SK-N-SH (cell line): ENCODE data around the gene CCDC187. TPM values are rescaled to one million over a fixed set of nuclear protein-coding genes. Genes with fewer than 3 reads are reported as not detected.

ENCODE experiments used
- CTCF ChIA-PET: fragments of 300-600, 350-600 bp; formaldehyde crosslinking; extraction: SDS; loops from one replicate; lab custom pipeline; 2021; lab: Yijun Ruan, JAX
- POLR2A ChIA-PET: fragments of 350-600 bp; sonication (Branson Sonifier 250); formaldehyde crosslinking; extraction: SDS; loops from one replicate; lab custom pipeline; 2020; ENCODE audit warnings: antibody characterized with exemption, inconsistent platforms; lab: Yijun Ruan, JAX
- DNase-seq: peaks from one replicate; pipeline ENCODE4 v3.0.0; 2012
- H2AFZ ChIP-seq: fragments of 200-600 bp; sonication (generic); 2 replicates; pipeline ENCODE4 v1.8.1; 2016; ENCODE audit warnings: antibody characterized with exemption, mild to moderate bottlenecking, low read depth
- H3F3A ChIP-seq: fragments of 200-600 bp; sonication (generic); replicated peaks from 2 replicates; pipeline ENCODE3; 2016; ENCODE audit warnings: antibody characterized with exemption, mild to moderate bottlenecking; ENCODE audit not compliant: insufficient read depth
- H3K27ac ChIP-seq, 2 experiments: fragments of 200-500 bp in 1 of 2; fragments of 200-600 bp in 1 of 2; sonication (Bioruptor generic) in 1 of 2; sonication (generic), shearing (Covaris generic) in 1 of 2; 2 replicates each; pipeline versions ENCODE4 v1.5.1 to v1.6.1; 2014 to 2016; ENCODE audit warnings: low read depth in 2 of 2, inconsistent platforms in 1 of 2, low read length in 1 of 2, mild to moderate bottlenecking in 1 of 2, mixed read lengths in 1 of 2
- H3K27me3 ChIP-seq: fragments of 200-600 bp; sonication (generic), shearing (Covaris generic); 2 replicates; pipeline ENCODE4 v1.6.1; 2016; ENCODE audit warnings: mixed run types; ENCODE audit not compliant: insufficient read depth
- H3K36me3 ChIP-seq, 2 experiments: fragments of 200-500 bp in 1 of 2; fragments of 200-600 bp in 1 of 2; sonication (Bioruptor generic) in 1 of 2; sonication (generic) in 1 of 2; replicated peaks in 1 of 2; 2 replicates each; pipeline versions ENCODE3 to v1.5.1; 2014 to 2016; ENCODE audit warnings: low read length in 1 of 2, mild to moderate bottlenecking in 1 of 2; ENCODE audit not compliant: insufficient read depth in 2 of 2, control insufficient read depth in 1 of 2
- H3K4me1 ChIP-seq, 2 experiments: fragments of 200-500 bp in 1 of 2; fragments of 200-600 bp in 1 of 2; sonication (Bioruptor generic) in 1 of 2; sonication (generic), shearing (Covaris generic) in 1 of 2; 2 replicates each; pipeline versions ENCODE4 v1.5.1 to v1.6.1; 2014 to 2016; ENCODE audit warnings: low read depth in 1 of 2, low read length in 1 of 2, mixed run types in 1 of 2; ENCODE audit not compliant: insufficient read depth in 2 of 2, control insufficient read depth in 1 of 2
- H3K4me2 ChIP-seq: fragments of 200-600 bp; sonication (generic), shearing (Covaris generic); 2 replicates; pipeline ENCODE4 v1.6.1; 2017; ENCODE audit warnings: mixed run types
- H3K4me3 ChIP-seq, 2 experiments: fragments of 200-500 bp in 1 of 2; fragments of 200-600 bp in 1 of 2; sonication (Bioruptor generic) in 1 of 2; sonication (generic), shearing (Covaris generic) in 1 of 2; 2 replicates each; pipeline versions ENCODE4 v1.5.1 to v1.8.1; 2014 to 2016; ENCODE audit warnings: low read depth in 2 of 2, inconsistent platforms in 1 of 2, low read length in 1 of 2, mild to moderate bottlenecking in 1 of 2, mixed read lengths in 1 of 2, moderate library complexity in 1 of 2
- H3K79me2 ChIP-seq: fragments of 200-600 bp; sonication (generic); 2 replicates; pipeline ENCODE4 v1.8.1; 2017; ENCODE audit warnings: mild to moderate bottlenecking; ENCODE audit not compliant: insufficient read depth
- H3K9ac ChIP-seq: fragments of 200-600 bp; sonication (generic); 2 replicates; pipeline ENCODE4 v1.6.1; 2017; ENCODE audit warnings: mixed run types
- H3K9me2 ChIP-seq: fragments of 200-600 bp; sonication (generic); 2 replicates; pipeline ENCODE4 v1.6.1; 2017; ENCODE audit warnings: mixed run types
- H3K9me3 ChIP-seq: fragments of 200-600 bp; sonication (generic); 2 replicates; pipeline ENCODE4 v1.6.1; 2017; ENCODE audit warnings: mixed run types, mild to moderate bottlenecking, moderate library complexity
- H4K20me1 ChIP-seq: fragments of 200-600 bp; sonication (generic); 2 replicates; pipeline ENCODE4 v1.6.1; 2017; ENCODE audit warnings: mild to moderate bottlenecking, mixed run types; ENCODE audit not compliant: insufficient read depth
- FOXJ3 ChIP-seq: sonication (generic); formaldehyde crosslinking; IDR thresholded peaks from 2 replicates; pipeline ENCODE4 v1.5.1; 2020; ENCODE audit warnings: mild to moderate bottlenecking, missing genetic modification reagents
- GABPA ChIP-seq: IDR thresholded peaks from 2 replicates; pipeline ENCODE4 v1.4.0; 2012; ENCODE audit warnings: low read depth, mild to moderate bottlenecking
- MEF2A ChIP-seq: IDR thresholded peaks from 2 replicates; pipeline ENCODE4 v1.4.0; 2012; ENCODE audit warnings: low read depth, borderline replicate concordance
- POLR2AphosphoS5 ChIP-seq: IDR thresholded peaks from 2 replicates; pipeline ENCODE4 v1.6.1; 2012; ENCODE audit warnings: low read depth, low read length
- RAD21 ChIP-seq: IDR thresholded peaks from 2 replicates; pipeline ENCODE4 v1.6.1; 2012; ENCODE audit warnings: mild to moderate bottlenecking, low read length
- RFX5 ChIP-seq: IDR thresholded peaks from 2 replicates; pipeline ENCODE4 v1.6.1; 2012; ENCODE audit warnings: mild to moderate bottlenecking, improper control_type of control experiment, low read length
- RXRA ChIP-seq: IDR thresholded peaks from 2 replicates; pipeline ENCODE4 v1.4.0; 2012; ENCODE audit warnings: low read depth, mild to moderate bottlenecking, borderline replicate concordance
- SIN3A ChIP-seq: IDR thresholded peaks from 2 replicates; pipeline ENCODE4 v1.6.1; 2012; ENCODE audit warnings: low read depth, mild to moderate bottlenecking, low read length, moderate library complexity, borderline replicate concordance
- TAF1 ChIP-seq: IDR thresholded peaks from 2 replicates; pipeline ENCODE4 v1.6.1; 2012; ENCODE audit warnings: low read depth, mild to moderate bottlenecking, low read length, moderate library complexity, borderline replicate concordance
- TCF12 ChIP-seq: IDR thresholded peaks from 2 replicates; pipeline ENCODE4 v1.4.0; 2012
- TEAD4 ChIP-seq: IDR thresholded peaks from 2 replicates; pipeline ENCODE4 v1.4.0; 2012; ENCODE audit warnings: mild to moderate bottlenecking, borderline replicate concordance; ENCODE audit not compliant: insufficient read depth
- WGBS: methylation state at CpG from one replicate; pipeline ENCODE4 v1.1.6; 2017; ENCODE audit warnings: low lambda C conversion rate; 5-methylcytosine and 5-hydroxymethylcytosine counted together
- polyA plus RNA-seq, 3 experiments: library from polyadenylated mRNA; depleted of rRNA; stranded (reverse); fragments of >200 nt; gene quantifications; 2 replicates each; pipeline ENCODE4 v1.2.3, GENCODE V29; 2012
- TF ChIP-seq, protein P1 (sequence below): fragments of 200-600 bp; sonication (generic); IDR thresholded peaks from 2 replicates; pipeline ENCODE4 v1.6.1; 2017; ENCODE audit warnings: antibody characterized with exemption, mild to moderate bottlenecking, moderate library complexity
- TF ChIP-seq, protein P2 (sequence below): IDR thresholded peaks from 2 replicates; pipeline ENCODE4 v1.6.1; 2012; ENCODE audit warnings: mild to moderate bottlenecking, low read depth, low read length, moderate library complexity
- TF ChIP-seq, protein P3 (sequence below): fragments of 150-350 bp; IDR thresholded peaks from 2 replicates; pipeline ENCODE4 v1.6.1; 2016; ENCODE audit warnings: mild to moderate bottlenecking, low read depth, low read length
- TF ChIP-seq, protein P4 (sequence below): fragments of 150-350 bp; IDR thresholded peaks from 2 replicates; pipeline ENCODE4 v1.6.1; 2017; ENCODE audit warnings: antibody characterized with exemption, low read length, low read depth, borderline replicate concordance

CCDC187 gene
- polyA plus RNA-seq, 1 of the 3 experiments (the other 2 are of a cell fraction) = not detected

DNA sequence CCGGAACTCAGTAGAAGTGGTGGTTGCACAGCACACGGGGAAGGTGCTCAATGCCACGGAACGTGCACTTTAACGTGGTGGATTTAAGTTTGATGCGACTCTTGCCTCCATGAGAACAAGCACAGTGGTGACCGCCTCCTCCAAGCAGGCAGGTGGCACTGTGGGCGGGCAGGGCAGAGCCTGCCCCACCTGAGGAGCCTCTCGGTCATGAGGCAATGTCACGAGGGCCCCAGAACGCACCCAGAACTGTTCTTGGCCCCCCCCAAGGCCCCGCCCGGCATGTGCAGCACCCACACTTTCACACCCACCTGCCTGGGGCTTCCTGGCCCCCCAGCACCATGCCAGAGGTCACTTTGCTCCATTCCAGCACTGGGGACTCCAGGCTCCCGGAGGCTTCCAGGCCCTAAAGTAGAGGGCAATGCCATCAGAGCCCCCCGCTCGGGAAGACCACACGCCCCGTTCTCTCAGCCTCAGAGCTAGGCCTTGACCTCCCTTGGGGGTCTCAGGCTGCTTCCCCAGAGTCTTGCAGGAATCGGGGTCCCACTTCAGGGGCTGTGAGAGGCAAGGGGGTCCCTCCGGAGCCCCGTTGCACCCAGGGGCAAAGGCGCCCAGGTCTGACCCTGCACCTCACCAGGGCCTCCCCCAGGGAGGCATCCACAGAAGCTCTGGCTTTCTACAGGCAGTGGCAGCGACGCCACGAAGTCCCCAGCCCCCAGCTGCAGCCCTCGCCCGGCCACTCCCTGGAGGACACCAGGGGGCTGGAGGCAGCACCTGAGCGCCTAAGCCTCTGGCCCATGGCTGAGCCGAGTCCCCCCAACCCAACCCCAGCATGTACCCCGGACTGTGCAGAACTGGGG lies 14.0 kb downstream of the CCDC187 start:
- no peaks in the 10 kb centered on the region for H3K36me3 ChIP-seq
- H3K79me2 ChIP-seq = no peaks in the 10 kb centered on the region
- no peak overlapping the region for H2AFZ ChIP-seq
- POLR2A ChIA-PET = no interaction called here
- TF ChIP-seq MEF2A (no peak), POLR2AphosphoS5 (no peak), TAF1 (no peak), FOXJ3 (CRISPR knock-in tag) (no peak), TCF12 (no peak), TEAD4 (no peak), SIN3A (no peak), RXRA (no peak), RFX5 (no peak), RAD21 (no peak), GABPA (no peak)
- TF ChIP-seq, protein P1, sequence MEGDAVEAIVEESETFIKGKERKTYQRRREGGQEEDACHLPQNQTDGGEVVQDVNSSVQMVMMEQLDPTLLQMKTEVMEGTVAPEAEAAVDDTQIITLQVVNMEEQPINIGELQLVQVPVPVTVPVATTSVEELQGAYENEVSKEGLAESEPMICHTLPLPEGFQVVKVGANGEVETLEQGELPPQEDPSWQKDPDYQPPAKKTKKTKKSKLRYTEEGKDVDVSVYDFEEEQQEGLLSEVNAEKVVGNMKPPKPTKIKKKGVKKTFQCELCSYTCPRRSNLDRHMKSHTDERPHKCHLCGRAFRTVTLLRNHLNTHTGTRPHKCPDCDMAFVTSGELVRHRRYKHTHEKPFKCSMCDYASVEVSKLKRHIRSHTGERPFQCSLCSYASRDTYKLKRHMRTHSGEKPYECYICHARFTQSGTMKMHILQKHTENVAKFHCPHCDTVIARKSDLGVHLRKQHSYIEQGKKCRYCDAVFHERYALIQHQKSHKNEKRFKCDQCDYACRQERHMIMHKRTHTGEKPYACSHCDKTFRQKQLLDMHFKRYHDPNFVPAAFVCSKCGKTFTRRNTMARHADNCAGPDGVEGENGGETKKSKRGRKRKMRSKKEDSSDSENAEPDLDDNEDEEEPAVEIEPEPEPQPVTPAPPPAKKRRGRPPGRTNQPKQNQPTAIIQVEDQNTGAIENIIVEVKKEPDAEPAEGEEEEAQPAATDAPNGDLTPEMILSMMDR = no peak
- TF ChIP-seq, protein P2, sequence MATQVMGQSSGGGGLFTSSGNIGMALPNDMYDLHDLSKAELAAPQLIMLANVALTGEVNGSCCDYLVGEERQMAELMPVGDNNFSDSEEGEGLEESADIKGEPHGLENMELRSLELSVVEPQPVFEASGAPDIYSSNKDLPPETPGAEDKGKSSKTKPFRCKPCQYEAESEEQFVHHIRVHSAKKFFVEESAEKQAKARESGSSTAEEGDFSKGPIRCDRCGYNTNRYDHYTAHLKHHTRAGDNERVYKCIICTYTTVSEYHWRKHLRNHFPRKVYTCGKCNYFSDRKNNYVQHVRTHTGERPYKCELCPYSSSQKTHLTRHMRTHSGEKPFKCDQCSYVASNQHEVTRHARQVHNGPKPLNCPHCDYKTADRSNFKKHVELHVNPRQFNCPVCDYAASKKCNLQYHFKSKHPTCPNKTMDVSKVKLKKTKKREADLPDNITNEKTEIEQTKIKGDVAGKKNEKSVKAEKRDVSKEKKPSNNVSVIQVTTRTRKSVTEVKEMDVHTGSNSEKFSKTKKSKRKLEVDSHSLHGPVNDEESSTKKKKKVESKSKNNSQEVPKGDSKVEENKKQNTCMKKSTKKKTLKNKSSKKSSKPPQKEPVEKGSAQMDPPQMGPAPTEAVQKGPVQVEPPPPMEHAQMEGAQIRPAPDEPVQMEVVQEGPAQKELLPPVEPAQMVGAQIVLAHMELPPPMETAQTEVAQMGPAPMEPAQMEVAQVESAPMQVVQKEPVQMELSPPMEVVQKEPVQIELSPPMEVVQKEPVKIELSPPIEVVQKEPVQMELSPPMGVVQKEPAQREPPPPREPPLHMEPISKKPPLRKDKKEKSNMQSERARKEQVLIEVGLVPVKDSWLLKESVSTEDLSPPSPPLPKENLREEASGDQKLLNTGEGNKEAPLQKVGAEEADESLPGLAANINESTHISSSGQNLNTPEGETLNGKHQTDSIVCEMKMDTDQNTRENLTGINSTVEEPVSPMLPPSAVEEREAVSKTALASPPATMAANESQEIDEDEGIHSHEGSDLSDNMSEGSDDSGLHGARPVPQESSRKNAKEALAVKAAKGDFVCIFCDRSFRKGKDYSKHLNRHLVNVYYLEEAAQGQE = no peak
- TF ChIP-seq, protein P3, sequence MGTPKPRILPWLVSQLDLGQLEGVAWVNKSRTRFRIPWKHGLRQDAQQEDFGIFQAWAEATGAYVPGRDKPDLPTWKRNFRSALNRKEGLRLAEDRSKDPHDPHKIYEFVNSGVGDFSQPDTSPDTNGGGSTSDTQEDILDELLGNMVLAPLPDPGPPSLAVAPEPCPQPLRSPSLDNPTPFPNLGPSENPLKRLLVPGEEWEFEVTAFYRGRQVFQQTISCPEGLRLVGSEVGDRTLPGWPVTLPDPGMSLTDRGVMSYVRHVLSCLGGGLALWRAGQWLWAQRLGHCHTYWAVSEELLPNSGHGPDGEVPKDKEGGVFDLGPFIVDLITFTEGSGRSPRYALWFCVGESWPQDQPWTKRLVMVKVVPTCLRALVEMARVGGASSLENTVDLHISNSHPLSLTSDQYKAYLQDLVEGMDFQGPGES = no peak
- TF ChIP-seq, protein P4, sequence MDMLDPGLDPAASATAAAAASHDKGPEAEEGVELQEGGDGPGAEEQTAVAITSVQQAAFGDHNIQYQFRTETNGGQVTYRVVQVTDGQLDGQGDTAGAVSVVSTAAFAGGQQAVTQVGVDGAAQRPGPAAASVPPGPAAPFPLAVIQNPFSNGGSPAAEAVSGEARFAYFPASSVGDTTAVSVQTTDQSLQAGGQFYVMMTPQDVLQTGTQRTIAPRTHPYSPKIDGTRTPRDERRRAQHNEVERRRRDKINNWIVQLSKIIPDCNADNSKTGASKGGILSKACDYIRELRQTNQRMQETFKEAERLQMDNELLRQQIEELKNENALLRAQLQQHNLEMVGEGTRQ = no peak
- TF ChIP-seq, all 33 proteins: peak for 0
- no peaks in the 10 kb centered on the region for H4K20me1 ChIP-seq
- no peak overlapping the region for H3K9ac ChIP-seq
- no peak overlapping the region for H3K27ac ChIP-seq
- no peaks in the 10 kb centered on the region for H3K9me3 ChIP-seq
- H3K27me3 ChIP-seq = peaks cover 42% of the 10 kb centered on the region
- H3K4me1 ChIP-seq = peaks cover 0 to 21% of the 10 kb centered on the region in 2 experiments; a peak in 2 of 4 replicates
- CTCF ChIA-PET = interaction anchor here (1.1 kb wide), 1 partner anchor 16 kb away, joined by 3 read pairs; no protein-coding TSS in a partner anchor
- no peak for DNase-seq
- H3F3A ChIP-seq = peaks cover 8% of the 10 kb centered on the region
- no peaks in the 10 kb centered on the region for H3K9me2 ChIP-seq
- 71% methylated on average over 14 of the region's 30 CpGs for WGBS
- no peak overlapping the region for H3K4me3 ChIP-seq
- H3K4me2 ChIP-seq = no peak overlapping the region
